ENCODE results near the gene TUG1.

The TUG1 gene

GRCh38 chr22:30947816-30948454 lies 21.1 kb upstream of the TUG1 start:
- no peak for DNase-seq (ENCODE audit: low read depth)

- DNase-seq (ENCODE audit: low read depth), result no peak
Observed at GRCh38 chr22:30948930-30949342, 20.1 kb upstream of the TUG1 start.

DNA sequence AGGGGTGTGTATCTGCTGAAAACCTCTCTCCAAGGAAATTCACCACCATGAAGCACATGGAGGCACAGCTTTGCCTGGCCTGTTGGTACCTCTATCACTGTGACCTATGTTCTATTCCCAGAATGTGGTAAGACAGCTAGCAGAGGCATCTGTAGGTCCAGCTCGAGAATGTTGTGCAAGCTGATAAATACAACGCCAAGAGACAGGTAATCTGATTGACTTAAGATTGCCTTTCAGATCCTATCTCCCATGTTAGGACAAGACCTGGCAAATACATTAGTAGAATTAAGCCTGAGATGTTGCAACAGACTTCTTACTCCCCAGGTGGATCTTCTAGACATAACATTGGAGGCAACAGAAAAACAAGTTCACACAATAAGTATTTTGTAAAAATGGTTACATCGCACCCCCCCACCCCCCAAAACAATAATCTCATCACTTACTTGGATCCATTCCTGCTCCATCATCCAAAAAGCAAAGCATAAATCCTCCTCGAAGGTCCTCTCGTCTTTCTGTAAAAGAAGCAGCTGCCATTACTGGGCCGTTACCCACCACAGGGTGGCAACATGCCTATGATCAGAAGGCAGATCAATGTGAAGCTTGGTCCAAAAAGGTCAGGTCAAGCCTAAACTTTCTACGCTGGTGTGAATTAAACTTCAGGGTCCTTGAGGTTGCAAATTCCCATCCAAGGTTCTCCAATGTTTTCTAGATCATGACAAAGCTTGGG lies 19.0 kb upstream of the TUG1 start:
- DNase-seq (ENCODE audit: low read depth), result no peak

DNA sequence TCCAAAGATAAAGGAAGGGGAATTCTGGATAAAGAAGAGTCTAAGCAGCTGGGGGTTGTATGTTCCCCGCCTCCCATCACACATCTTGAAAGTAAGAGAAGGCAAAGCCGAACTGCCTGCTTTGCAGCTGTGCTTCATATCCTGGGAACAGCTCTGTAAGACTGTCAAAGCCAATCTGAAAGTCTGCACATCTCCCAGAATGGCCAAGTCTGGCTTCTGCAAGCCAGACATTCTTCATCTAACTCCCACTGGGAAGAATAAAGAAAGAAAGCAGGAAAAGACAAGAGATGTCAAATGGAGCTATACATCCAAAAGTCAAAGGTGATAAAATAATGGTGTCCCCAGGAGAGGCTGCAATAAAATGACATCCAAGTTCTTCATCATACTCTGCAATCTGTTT lies 15.9 kb upstream of the TUG1 start:
- no peak for DNase-seq (ENCODE audit: low read depth)

DNA sequence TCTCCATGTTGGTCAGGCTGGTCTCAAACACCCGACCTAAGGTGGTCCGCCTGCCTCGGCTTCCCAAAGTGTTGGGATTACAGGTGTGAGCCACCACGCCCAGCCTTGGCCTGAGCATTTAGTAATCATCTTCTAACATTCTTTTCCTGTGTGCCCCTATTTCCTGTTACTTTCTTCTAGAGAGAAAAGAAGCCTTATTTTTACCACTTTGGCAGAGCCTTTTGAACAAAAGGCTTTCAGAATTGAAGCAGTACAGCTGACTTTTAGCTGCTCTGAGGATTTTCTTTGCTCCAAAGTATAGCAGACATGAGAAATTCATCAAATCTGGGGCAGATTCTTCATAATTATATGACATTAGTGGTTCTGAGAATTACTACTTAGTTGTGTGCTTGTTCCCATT lies 13.9 kb upstream of the TUG1 start:
- no peak for DNase-seq (ENCODE audit: low read depth)

GRCh38 chr22:30964858-30965257 lies 4.2 kb upstream of the TUG1 start:
- DNase-seq (ENCODE audit: low read depth), result no peak

DNA sequence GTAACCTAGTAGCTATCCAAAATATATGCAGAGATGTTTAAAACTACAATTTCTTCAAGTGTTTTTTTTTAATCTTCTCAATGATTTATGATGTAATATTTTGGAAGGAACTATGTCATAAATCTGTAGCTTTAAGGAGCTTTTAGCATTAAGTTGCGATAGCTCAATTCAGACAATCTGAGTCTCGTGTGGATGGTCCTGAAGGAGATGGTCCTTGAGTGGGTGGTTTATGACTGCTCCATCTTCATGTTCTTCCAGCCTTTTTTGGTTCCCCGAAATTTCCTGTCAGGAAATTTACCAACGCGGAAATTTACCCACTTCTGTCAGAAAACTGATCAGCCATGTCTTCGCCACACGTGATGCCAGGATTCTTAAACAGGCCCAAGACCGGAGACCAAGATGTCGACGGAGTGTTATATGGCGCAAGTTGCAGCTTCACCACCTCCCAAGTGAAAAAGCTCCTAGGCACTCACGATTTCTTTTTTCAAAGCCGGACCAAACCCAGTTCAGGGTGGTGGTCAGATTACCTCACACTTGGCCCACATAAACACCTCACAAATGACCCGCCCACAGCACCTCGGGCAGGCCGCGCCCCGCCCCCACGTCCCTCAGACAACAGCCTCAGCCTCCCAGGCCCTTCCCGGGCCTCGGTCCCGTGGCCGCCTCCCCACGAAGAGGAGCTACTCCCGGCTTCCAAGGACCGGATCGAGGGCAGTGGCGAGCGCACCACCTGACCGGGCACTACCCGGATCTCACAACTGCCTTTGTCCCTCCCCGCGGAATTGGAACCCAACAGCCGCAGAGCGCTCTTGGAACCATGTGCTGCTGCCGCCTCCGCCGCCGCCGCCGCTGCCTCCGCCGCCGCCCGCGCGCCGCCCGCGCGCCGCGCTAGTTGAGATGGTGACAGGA lies 796 bp upstream of the TUG1 start, which contains the start of gene MORC2:
Gene MORC2 (minus strand): TSS at position 760 of the 909 bp plus-strand sequence. CDS start 885 bp downstream, outside the sequence.
- DNase-seq (ENCODE audit: low read depth), result no peak

DNA sequence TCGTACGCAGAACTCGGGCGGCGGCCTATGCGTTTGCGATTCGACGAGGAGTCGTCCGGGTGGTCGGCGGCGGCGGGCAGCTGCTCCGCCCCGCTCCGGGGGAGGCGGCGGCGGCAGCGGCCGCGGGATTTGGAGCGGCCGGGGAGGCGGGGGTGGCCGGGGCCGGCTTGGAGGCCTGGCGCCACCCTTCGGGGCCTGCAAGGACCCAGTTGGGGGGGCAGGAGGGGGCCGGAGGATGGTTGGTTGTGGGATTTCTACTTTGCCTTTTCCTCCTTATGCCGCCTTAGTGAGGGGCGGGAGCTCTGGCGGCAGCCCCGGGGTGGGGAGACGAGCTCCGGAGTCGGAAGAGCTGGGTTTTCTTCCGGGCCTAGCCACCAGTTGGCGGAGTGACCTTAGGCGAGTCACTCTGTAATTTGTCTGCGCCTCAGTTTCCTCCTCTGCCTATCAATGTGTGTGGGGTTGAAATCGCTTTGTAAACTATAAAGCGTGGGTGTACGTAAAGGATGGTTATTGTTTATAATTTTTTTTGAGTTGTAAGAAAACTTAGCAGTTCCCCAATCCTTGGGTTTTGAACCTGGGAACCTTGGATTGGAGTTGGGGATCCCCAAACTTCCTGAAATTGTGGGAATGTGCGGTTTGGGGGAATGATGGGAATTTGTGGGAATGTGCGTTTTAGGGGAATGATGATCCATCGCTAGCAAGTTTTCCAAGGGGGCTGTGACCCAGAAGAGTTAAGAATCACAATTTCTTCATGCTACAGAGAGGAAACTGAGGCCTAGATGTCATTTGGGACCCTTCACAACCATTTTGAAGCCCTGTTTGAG lies 679 bp downstream of the TUG1 start:
- DNase-seq (ENCODE audit: low read depth), result peak; percentile 20

- DNase-seq (ENCODE audit: low read depth), result no peak
Observed at GRCh38 chr22:30970356-30970746, 1.3 kb downstream of the TUG1 start.

- no peak for DNase-seq (ENCODE audit: low read depth)
Observed at GRCh38 chr22:30978304-30978962, 9.4 kb downstream of the TUG1 start.

DNA sequence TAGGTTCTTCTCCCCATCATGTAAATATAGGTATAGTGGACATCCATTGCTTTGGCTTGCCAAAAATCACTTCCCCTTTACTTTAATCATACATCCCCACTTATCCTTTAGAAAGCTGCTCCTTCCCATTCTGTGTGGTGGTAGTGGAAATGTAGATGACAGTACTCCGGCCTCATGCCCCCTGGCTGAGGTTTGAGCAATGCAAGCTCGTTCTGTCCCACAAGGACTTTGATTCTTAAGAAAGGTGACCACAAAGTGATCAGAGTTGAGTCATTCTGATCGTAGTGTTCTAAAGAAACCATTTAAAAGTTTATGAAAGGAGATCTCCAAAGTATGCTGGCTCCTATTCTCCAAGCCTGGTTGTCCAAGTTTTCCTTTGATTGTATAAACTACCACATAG lies 10.9 kb downstream of the TUG1 start:
- no peak for DNase-seq (ENCODE audit: low read depth)

DNA sequence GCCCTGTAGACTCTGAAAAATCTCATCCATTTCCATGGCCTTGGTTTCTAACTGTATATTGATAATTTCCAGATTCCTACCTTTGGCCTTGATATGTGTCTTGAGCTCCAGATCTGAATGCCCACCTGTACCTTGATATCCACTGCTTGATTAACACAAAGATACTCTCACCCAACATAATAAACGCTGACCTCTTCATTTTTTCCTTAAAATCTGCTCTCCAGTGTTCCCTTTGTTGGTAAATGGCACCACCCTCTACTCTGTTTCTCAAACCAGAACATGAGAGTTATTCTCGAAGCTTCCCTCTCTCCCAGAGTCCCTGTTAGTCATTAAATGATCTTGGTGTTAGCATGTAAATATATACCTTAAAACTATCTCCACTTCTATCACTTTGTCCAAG lies 13.4 kb downstream of the TUG1 start:
- DNase-seq (ENCODE audit: low read depth), result no peak

GRCh38 chr22:30984317-30984716 lies 15.3 kb downstream of the TUG1 start:
- no peak for DNase-seq (ENCODE audit: low read depth)

DNA sequence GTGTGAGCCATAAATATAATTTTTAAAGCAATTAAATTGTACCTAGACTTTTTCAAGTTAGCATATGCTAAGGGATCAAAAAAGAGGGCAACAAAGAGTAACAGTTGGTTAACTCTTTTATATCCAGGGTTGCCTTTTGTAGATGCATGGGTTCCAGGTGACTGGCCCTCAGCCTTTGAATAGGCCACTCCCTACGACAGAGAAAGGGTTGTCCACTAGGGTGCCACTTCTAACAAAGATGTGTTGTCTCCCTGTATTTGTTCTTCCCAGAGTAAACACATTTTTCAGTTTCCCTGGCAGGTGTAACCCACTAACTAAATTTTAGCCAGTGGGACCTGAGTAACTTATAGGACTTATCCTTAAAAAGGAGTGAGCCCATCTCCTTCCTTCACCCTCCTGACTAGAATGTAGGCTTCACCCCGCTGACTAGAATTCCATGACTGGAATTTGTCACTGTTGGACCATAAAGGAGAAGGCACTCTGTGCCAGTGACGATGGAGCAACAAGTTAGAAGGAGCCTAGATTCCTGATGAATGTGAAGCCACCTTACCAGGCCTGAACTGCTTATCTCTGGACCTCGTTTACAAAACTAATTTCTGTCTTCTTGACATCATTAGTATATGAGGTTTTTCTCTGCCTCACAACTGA lies 16.6 kb downstream of the TUG1 start:
- DNase-seq (ENCODE audit: low read depth), result no peak

DNA sequence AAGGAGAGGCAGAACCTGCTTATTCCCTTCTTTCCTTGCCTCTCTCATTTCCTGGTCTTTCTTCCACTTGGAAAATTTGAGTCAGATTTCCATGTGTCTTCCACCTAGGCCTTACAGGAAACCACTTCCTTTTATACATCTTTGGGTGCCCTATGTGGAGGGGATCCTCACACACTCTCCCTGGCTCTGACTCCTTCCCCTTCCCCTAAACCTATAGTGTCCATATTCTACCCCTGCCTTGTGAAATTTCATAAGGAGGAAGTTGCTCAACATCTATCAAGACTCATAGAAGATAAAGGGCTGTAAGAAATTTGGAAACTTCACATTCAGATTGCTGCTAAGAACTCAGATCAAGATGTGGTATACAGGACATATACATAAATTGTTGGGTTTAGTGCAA lies 20.4 kb downstream of the TUG1 start:
- no peak for DNase-seq (ENCODE audit: low read depth)

- no peak for DNase-seq (ENCODE audit: low read depth)
Observed at GRCh38 chr22:30990690-30991089, 21.6 kb downstream of the TUG1 start.

GRCh38 chr22:30992565-30992964 lies 23.5 kb downstream of the TUG1 start:
- DNase-seq (ENCODE audit: low read depth), result no peak

DNA sequence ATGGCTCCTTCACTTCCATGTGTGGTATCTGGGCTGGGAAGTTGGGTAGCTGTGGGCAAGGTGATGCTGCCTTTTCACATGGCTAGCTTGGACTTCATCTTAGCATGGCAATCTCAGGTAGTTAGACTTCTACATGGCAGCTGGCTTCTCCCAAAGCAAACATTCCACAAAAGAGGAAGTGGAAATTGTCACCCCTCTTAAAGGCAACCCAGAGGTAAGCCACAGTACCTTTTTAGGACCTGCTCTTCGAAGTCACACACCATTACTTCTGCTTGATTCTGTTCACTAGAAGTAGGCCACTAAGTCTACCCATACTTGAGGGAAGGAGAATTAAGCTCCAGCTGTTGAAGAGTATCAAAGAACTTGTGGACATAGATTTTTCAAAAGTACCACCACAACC lies 25.9 kb downstream of the TUG1 start:
- DNase-seq (ENCODE audit: low read depth), result no peak

GRCh38 chr22:30996462-30996861 lies 27.4 kb downstream of the TUG1 start:
- no peak for DNase-seq (ENCODE audit: low read depth)

DNA sequence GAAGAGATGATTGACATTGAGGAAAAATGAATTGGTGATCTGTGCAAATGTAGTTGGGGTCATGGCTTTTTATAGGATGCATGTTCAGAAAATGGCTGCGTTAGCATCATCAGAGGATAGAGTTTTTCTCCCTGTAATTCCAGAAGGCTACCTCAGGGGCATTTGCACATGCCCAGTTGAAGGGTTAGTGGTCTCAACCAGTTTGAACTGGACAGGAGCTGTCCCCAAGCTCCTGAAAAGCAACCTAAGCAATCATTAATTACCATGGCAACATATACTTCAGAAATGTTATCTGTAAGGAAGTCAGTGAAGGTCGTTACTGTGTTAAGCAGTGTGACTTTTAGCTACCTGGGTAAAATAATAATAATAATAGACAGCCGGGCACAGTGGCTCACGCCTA lies 29.3 kb downstream of the TUG1 start:
- DNase-seq (ENCODE audit: low read depth), result no peak

Data from activated T-cell treated with anti-CD3 and anti-CD28 coated beads for 1 hour (primary cell).